BJ (cell line): ENCODE results near the gene TRIM2. TPM values are rescaled to one million over a fixed set of nuclear protein-coding genes. Genes with fewer than 3 reads are reported as not detected.

Experiments
- CTCF ChIA-PET: fragments of 350-600 bp; formaldehyde crosslinking; extraction: SDS; loops from one replicate; lab custom pipeline; 2021; ENCODE audit warnings: antibody characterized with exemption, inconsistent platforms; lab: Yijun Ruan, JAX
- POLR2A ChIA-PET: fragments of 300-600 bp; sonication (Branson Sonifier 250); formaldehyde crosslinking; extraction: SDS; loops from one replicate; lab custom pipeline; 2021; ENCODE audit warnings: antibody characterized with exemption; lab: Charles Lee
- DNase-seq: peaks from one replicate; pipeline ENCODE4 v3.0.0-alpha.2; 2011; ENCODE audit warnings: low read depth
- H3K27me3 ChIP-seq: 2 replicates; pipeline ENCODE4 v1.6.0; 2011; ENCODE audit warnings: low read length; ENCODE audit not compliant: control insufficient read depth, insufficient read depth
- H3K36me3 ChIP-seq: 2 replicates; pipeline ENCODE4 v1.5.1; 2011; ENCODE audit warnings: low read length; ENCODE audit not compliant: control insufficient read depth, insufficient read depth
- H3K4me3 ChIP-seq: 2 replicates; pipeline ENCODE4 v1.5.1; 2011; ENCODE audit warnings: low read depth, mild to moderate bottlenecking, control low read depth, low read length
- polyA plus RNA-seq: library from polyadenylated mRNA; depleted of rRNA; stranded (reverse); fragments of >200 nt; gene quantifications from 2 replicates; pipeline ENCODE4 v1.2.3, GENCODE V29; 2011
- TF ChIP-seq, protein P1 (sequence below): IDR thresholded peaks from 2 replicates; pipeline ENCODE4 v1.5.1; 2011; ENCODE audit warnings: low read depth, mild to moderate bottlenecking, control low read depth, inconsistent platforms, low read length, moderate library complexity; ENCODE audit not compliant: insufficient read depth

The TRIM2 gene
- polyA plus RNA-seq, 1 experiment = 34.1 TPM

DNA sequence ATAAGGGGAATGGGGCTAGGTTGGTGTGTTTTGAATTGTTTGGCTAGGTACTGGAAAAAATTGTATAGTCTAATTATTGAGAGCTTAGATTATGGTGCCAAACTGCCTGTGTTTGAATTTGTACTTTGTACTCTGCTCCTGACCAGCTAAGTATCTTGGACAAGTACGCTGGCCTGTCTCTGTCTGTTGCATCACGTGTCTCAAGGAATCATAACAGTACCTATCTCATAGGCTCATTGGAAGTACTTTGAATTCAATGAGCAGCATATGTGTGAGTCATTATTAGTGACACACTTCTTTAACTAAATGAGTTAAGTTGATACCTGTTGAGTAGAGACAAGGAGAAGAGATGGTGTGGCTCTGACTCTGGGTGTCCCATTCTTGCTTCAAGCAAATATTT lies 70.7 kb downstream of the TRIM2 start:
- ChIA-PET POLR2A (no interaction called here), CTCF (interaction anchor here (0.7 kb wide), 1 partner anchor 12 kb away, joined by 3 read pairs; no protein-coding TSS in a partner anchor)
- H3K36me3 ChIP-seq = peaks cover 1% of the 10 kb centered on the region
- TF ChIP-seq, protein P1, sequence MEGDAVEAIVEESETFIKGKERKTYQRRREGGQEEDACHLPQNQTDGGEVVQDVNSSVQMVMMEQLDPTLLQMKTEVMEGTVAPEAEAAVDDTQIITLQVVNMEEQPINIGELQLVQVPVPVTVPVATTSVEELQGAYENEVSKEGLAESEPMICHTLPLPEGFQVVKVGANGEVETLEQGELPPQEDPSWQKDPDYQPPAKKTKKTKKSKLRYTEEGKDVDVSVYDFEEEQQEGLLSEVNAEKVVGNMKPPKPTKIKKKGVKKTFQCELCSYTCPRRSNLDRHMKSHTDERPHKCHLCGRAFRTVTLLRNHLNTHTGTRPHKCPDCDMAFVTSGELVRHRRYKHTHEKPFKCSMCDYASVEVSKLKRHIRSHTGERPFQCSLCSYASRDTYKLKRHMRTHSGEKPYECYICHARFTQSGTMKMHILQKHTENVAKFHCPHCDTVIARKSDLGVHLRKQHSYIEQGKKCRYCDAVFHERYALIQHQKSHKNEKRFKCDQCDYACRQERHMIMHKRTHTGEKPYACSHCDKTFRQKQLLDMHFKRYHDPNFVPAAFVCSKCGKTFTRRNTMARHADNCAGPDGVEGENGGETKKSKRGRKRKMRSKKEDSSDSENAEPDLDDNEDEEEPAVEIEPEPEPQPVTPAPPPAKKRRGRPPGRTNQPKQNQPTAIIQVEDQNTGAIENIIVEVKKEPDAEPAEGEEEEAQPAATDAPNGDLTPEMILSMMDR = no peak
- no peak overlapping the region for H3K4me3 ChIP-seq
- no peaks in the 10 kb centered on the region for H3K27me3 ChIP-seq
- DNase-seq = no peak

DNA sequence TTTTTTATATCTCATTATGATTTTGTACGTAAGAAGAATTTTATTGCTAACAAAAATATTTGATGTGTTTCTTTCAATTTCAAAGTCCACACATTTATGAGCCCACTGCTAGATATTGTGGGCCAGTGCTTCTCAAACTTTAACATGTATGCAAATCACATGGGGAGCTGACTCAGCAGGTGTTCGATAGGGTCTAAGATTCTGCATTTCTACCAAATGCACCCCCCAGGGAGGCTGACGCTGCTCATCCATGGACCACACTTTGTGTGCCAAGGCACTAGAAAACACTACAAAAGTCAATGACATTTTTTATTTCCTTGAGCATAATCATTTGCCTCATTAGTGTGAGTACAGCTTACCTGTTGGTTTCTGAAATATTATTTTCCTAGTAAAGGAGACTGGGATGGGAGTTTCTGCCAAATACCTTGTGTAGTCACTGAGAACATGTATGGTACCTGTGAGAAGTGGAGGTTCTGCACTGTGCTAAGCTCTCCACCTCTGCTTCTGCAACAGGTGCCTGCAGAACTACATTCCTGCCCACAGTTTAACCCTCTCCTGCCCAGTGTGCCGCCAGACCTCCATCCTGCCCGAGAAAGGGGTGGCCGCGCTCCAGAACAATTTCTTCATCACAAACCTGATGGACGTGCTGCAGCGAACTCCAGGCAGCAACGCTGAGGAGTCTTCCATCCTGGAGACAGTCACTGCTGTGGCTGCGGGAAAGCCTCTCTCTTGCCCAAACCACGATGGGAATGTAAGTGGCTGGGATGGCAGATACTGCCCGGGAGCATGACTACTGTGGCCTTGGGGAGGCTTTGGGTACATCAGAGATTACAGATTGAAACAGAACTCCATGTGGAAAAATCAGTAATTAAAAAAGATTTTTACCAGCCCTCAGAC lies 71.4 kb downstream of the TRIM2 start:
- no peak for DNase-seq
- TF ChIP-seq, protein P1 = no peak
- no peaks in the 10 kb centered on the region for H3K27me3 ChIP-seq
- POLR2A ChIA-PET = no interaction called here
- no peak overlapping the region for H3K4me3 ChIP-seq
- peaks cover 1% of the 10 kb centered on the region for H3K36me3 ChIP-seq
- CTCF ChIA-PET = no interaction called here

DNA sequence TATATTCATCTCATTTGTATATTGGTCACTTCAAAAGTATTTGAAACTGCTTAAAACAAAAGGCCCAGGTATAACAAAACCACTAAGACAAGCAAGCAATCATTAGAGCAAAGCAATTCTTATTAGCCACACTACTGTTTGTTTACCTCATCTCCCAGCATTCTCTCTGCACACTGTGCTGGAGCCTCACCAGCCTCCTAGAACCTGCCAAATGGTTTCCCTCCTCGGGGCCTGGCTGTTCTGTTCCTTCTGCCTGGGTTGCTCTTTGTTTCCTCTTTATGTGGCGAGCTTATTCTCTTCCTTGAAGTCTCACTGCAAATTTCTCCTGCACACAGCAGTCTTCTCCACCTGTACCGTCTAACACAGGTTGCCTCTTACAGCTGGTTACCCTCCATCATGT lies 72.7 kb downstream of the TRIM2 start:
- ChIA-PET POLR2A (no interaction called here), CTCF (interaction anchor here (1.3 kb wide), 1 partner anchor 14 kb away, joined by 6 read pairs; no protein-coding TSS in a partner anchor)
- no peaks in the 10 kb centered on the region for H3K27me3 ChIP-seq
- TF ChIP-seq, protein P1 = no peak
- no peak overlapping the region for H3K4me3 ChIP-seq
- H3K36me3 ChIP-seq = peaks cover 1% of the 10 kb centered on the region
- no peak for DNase-seq

DNA sequence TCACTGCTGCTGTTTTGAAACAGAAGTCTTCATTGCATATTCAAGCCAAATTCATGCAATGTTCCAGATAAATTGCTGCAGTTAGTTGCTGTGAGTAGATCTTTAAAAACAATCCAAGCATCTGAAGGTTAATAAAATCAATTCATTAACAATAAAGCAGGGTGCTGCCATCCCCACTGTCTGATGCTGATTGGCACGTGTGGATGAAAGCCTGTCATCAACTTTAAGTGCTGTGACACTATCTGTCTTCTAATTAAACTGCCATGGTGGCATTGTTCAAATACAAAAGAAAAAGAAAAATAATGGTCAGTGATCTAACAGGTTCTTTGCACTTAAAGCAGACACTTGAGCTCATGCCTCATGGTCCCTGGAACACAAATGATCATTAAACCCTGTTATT lies 77.2 kb downstream of the TRIM2 start:
- ChIA-PET CTCF (no interaction called here), POLR2A (no interaction called here)

DNA sequence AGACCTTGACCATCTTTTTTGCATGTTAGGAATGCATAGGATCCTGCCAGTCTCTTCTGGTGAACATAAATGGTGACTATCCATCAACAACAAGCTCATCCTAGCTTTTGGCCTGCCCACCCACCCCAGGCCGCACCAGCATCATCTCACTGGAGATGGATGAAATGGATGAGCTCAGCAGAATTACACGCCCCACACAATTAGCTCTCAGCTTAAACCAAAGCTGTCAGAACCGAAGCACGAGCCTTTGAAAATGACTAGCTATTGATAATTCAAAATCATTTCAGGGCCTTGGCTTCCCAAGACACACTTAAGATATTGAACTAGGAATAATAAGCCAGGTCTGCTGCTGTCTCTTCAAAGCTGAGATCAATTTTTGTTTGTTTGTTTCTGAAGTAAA lies 77.8 kb downstream of the TRIM2 start:
- POLR2A ChIA-PET = no interaction called here

More for the DNA sequence above, 77.2 kb downstream of the TRIM2 start:
- no peak for DNase-seq
- Histone ChIP-seq H3K4me3 (no peak overlapping the region), H3K36me3 (peaks cover 3% of the 10 kb centered on the region), H3K27me3 (no peaks in the 10 kb centered on the region)
- TF ChIP-seq, protein P1 = no peak

More for the DNA sequence above, 77.8 kb downstream of the TRIM2 start:
- no peak for DNase-seq
- Histone ChIP-seq H3K27me3 (no peaks in the 10 kb centered on the region), H3K4me3 (no peak overlapping the region), H3K36me3 (peaks cover 3% of the 10 kb centered on the region)
- TF ChIP-seq, protein P1 = no peak
- CTCF ChIA-PET = no interaction called here
